Cerebellar cortex (tissue), 1 donor: ENCODE measurements around the gene THSD7B.

Experiments used
- DNase-seq: peaks from one replicate; pipeline ENCODE4 v3.0.0-alpha.2; 2015; ENCODE audit warnings: low spot score

Gene THSD7B

DNA sequence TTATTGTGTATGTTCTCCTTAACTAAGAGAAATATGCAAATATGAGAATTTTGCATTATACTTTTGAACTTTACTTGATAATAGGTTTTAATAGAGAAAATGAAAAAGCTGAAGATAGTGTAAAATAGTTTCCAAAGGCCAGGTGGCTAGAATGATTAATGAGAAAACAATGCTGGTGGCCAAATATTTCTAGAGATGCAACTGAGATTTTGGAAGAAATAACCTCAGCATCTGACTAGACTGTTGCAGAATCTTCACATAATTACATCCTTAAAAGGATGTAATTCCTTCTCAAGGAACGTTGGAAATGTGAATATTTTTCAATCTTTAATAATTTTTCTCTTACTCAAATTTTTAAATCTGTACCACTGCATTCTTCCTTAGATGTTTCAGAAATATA, 434.4 kb downstream of the THSD7B start:
- DNase-seq = no peak

DNA sequence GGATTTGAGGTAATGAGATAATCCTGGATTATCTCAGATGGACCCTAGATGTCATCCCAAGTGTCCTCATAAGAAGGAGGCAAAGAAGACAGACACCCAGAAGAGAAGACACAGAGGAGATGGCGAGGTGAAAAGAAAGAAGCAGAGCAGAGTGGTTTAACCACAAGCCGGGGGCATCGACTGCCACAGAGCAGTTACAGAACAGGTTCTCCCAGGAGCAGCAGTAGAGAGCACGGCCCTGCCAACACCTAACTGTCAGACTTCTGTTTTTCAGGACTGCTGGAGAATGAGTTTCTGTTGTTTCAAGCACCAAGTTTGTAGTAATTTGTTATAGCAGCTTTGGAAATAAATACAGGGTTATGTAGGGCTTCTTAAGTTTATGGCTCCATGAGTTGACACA, 437.0 kb downstream of the THSD7B start:
- no peak for DNase-seq

DNA sequence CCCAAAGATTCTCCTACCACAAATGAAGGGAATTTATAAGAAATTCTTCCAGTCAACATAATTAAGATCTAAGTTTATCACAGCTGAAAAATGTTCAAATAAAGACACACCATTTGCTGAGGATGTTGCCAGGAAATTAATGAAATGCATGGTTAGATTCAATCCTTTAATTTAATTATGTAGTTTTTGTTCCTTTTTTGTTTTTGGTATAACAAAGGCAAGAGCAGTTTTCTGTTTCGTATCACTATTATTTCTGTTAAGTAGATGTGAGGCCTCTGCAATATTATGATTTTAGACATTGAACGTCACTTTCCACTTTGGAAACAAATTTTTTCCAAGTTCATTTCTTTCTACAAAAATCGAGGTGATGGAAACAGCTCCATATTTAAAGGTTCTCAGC, 440.0 kb downstream of the THSD7B start:
- no peak for DNase-seq

DNA sequence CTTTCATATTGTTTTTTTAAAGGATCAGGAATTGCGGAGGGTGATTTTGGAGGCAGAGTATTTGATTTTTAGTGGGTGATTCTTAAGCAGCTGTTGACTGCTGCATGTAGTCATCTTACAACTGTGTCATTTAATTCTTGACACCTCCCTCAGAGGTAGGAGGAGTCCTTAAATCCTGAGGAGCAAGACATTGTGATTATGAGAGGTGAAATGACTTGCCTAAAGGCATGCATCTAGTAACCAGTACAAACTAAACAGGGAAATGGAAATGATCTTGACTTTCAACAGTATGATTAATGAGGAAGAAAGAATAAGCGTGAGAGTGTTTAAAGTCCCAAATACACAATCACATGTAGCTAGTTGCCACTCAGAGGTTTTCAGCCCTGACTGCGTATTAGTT, 440.7 kb downstream of the THSD7B start:
- no peak for DNase-seq

DNA sequence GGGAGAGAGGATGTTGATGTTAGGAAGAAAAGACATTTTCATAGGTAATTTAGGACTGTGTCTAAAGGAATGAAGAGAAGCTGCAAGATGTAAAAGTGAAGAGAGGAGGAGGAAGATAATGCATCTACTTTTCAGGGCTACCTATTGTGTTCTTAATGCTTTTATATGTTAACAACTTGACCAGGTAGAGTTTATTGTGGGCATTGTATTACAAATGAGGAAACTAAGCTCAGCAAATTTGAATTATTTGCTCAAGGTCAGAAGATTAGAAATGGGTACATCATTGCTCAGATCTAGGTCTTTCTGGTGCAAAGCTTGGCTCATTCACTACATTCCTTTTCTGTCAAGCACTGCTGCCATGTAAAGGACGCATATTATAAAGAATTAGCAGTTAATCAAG, 441.7 kb downstream of the THSD7B start:
- no peak for DNase-seq

DNA sequence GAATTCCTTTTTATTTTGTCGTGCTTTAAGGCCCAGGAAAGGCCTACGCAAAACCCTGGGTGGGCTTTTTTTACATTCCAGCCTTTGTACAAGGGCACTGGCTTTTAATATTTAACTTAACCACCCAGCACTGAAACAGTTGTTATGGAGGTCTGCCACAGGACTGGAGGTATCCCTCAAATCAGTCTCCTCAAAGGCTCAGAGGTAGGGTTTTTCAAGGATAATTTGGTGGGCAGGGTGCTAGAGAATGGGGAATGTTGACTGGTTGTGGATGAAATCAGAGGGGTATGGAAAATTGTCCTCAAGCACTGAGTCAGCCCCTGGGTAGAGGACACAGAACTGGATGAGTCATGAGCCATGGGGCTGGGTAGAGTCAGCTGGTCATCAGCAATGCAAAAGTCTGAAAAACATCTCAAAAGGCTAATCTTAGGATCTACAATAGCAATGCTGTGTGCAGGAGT, 443.1 kb downstream of the THSD7B start:
- DNase-seq = no peak

DNA sequence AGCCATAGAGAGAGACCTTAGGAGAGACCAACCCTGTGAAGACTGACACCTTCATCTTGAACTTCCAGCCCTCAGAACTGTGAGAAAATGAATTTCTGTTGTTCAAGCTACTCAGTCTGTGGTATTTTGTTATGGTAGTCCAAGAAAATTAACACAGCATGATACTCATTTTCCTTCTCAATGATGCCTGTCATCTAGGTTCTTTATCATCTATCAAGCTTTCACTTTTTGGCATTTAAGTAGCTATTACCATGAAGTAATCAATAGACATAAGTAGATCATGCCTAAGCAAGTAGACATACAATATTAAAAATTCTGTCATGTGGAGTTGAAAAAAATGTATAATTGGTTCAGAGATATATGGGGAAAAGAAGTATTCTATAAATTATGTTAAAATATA, 444.7 kb downstream of the THSD7B start:
- DNase-seq = no peak

DNA sequence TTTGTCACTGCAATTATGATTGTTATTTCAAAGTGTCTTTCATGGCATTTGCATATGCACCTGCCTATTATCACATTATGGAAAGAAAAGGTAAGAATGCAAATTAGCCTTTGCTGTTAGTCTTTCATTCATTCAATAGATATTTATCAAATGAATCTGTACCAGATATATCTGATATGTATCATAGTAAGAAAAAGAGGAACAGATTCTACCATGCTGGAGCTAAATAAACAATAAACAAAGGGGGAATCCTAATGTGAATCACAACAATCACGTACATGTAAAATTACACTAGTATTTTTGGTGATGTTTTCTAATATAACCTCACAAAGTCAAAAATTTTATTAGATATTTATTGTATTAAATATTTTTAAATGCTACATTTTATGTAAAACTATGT, 446.4 kb downstream of the THSD7B start:
- DNase-seq = no peak

DNA sequence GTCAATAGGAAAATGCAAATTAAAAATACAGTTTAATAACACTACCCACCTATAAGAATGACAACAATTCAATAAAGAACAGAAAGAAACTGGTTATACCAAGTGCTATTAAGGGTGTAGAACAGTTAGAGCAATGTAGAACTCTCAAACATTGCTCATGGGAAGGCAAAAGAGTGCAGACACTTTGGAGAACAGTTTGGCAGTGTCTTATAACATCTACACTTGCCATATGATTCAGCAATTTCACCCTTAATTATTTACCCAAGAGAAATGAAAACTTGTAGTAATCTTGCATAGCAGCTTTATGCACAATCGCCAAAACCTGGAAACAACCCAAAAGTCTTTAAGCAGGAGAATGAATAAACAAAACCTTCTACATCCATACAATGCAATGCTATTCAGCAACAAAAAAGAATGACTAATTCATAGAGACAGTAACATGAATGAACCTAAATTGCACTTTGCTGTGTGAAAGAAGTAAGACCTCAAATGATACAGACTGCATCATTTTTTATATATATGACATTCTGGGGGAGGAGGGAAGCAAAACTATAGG, 455.2 kb downstream of the THSD7B start:
- DNase-seq = no peak

DNA sequence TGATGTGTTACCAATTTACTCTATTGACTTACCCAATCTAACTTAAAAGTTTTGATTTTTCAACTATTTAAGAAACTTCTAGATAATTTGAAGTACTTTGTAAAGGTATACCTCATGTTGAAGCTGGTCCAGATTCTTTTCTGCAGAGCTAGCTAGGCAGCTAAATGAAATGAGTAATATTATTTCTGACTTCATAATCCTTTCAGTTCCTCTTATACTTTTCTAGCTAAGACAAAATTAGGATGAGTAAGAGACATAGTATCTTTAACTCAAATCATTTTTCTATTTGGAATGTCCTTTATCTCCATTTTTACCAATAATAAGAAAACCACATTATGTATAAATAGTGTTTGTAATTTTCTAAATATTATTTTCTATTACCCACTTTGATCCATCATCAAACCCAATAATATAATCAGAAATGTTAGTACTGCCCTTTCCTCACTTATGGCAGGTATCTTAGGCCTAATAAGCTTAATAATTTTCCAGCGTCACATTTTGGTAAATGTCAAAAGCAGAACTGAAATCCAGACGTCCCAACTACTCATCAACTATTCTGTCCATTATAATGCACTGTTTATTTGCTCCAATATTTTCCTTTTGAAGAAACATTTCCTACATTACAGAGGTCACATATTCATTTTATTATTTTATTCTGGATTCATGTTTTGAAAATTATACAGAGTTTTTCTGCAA, 456.6 kb downstream of the THSD7B start:
- DNase-seq = no peak

DNA sequence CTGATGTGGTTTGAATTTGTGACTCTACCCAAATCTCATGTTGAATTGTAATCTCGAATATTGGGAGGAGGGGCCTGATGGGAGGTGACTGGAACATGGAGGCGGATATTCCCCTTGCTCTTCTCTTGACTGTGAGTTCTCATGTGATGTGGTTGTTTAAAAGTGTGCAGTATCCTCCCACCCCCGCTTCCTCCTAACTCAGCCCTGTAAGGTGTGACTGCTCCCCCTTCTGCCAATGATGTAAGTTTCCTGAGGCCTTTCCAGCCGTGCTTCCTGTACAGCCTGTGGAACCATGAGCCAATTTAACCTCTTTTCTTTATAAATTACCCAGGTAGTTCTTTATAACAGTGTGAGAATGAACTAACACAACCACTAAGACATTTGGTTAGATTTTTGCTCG, 458.4 kb downstream of the THSD7B start:
- DNase-seq = no peak

DNA sequence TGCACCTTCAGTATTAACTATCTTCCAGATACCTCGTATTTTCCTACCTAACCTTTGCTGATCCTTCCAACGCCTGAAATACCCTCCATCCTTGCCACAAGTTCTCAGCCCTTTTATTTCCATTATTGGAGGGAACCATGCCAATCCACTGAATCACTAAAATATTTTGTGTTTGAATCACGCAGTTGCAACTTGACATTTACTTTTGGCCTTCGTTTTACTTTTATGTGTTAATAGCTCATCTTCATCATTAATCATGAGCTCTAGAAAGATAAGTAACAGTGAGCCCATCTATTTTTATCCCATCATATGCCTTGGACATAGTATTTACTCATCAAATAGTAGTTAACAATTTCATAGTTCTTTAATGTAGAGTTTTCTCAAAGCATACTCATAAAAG, 463.2 kb downstream of the THSD7B start:
- no peak for DNase-seq

DNA sequence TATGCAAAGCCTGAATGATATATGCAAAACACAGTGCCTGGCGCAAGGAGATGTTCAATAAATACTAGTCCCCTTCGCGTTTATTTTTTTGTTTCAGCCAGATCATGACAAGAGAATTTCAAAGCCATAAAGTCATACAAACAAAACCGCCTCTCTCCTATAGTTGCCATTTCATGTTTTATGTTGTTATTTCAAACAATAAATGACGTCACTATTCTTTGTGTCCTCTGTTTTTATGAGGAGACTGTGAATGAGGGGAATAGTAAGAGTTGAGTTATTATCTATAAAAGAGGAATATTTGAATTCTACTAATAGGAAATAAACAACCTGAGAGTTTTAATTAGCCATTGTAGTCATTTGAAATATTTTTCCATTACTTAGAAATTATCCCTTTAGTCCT, 464.5 kb downstream of the THSD7B start:
- no peak for DNase-seq

DNA sequence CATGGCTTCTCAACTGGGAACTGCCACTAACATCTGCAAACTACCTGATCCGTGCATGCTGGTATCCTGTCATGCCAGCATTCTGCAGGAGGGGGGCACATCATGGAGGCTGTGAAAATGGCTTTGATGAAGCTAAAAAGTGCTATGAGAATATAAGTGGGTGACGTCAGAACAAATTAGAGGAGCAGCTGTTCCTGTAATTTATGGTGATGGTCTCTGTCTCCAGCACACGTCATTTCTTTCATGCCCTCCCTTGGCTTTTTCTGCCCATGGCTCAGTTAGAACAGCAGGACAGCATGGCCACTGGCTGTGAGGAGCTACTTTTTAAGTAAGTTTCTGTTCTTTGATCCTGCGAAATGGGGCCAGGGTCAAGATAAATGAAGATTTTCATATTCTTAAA, 466.3 kb downstream of the THSD7B start:
- DNase-seq = no peak

DNA sequence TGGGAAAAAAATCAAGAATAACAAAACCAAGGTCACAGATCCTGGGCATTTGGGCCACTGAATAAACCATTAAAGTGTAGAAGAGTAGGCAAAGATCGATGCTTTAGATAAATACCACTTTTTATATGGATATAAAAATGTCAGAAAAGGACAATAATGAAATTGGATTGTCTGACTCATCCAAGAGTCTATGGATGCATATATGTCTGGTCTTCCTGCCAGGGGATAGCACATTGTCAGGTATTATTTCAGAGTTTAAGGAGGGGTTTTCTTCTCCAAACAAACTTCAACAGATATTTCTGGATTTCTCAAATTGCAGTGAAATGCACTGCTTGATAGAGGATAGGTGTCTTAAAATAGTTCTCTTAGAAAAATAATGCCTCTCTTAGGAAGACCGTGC, 466.7 kb downstream of the THSD7B start:
- no peak for DNase-seq

DNA sequence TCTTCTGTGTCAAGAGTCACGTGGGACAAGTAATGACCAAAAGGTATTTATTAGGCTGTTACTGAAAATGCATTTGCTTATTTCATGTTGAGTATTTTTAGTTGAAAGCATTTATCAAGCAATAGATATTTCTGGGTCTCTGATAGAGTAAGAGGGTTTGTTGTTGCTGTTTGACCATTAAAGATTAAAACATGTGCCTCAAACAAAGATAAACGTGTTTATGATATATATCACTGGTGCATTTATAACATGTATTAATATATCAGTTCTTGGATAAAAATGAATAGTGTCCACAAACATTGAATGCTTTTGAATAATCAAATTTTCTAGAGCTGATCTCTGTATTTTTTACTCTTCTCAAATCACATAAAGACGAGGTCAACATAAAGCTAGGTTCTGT, 467.7 kb downstream of the THSD7B start:
- no peak for DNase-seq

DNA sequence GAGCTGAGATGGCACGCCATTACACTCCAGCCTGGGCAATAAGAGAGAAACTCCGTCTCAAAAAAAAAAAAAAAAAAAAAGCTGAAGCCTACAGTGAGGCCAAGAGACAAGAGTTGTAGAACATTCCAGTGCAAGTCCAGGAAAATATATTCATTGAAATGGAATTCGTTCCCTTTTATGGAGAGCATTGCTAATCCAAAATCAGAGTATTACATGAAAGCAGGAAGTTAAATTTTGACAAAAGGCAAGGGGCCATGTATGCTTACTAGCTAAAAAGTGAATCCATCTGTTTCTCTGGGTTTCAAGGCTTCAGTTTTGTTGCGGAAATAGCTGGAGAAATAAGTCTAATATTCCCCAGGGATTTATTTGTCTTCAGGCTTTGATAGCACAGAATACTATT, 471.7 kb downstream of the THSD7B start:
- DNase-seq = no peak

DNA sequence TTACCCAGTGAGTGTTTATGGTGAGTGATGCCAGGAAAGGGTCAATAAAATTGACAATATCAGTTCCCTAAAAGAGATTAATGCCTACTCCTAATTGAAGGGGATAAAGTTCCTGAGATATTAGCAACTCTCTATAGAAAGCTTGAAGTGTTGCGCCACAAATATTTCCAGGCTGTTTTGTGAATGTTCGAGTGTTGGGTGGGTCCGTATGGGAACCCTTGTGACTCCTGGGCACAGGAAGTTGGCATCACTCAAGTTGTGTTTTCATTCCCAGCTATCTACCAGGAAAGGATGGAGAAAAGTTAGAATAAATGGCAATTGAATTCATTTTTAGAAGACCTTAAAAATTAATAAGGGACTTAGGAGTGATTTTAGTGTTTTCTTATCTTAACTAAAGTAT, 472.7 kb downstream of the THSD7B start:
- no peak for DNase-seq

DNA sequence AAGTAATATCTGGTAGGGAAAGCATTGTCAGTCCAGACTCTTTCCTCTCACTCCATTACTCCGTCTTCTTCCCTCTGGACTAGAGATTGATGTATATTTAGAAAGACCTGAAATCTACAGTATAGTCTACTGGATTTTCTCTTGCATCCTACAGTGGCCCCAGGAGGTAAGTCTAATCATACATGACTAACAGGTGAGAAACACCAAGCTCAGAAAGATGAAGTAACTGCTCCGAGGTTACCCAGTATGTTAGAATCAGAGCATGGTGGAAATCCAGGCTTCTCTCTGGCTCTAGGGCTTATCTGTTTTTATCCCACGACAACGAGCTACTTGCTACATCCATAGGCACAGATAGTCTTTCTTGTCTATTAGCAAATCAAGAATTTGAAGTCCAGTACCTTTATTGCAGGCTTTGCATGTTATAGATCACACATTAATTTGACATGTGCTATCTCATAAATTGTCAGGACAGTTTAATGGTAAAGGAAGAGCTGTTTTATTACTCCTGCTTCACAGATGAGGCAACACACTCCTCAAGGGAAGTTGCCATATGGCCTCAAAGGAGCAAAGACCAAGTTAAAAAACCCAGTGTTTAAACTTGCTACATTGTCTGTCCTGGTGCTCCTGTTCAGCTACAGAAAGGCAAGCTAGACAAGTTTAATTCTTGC, 484.3 kb downstream of the THSD7B start:
- no peak for DNase-seq

DNA sequence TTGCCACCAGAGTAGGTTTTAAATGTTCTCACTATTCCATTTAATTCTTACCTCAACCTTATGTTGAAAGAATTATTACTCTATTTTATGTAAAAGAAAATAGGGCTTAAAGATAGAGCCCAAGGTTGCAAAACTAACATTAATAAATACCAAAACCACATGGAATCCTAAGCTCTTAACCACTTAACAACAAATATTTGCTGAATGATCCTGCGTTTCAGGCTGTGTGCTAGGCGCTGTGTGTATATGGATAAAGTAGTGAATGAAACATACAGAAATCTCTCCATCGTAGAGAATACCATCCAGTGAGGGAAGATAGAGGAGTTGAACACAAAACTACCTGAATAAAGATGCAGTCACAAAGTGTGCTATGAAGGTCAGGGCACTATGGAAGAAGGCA, 485.1 kb downstream of the THSD7B start:
- no peak for DNase-seq

DNA sequence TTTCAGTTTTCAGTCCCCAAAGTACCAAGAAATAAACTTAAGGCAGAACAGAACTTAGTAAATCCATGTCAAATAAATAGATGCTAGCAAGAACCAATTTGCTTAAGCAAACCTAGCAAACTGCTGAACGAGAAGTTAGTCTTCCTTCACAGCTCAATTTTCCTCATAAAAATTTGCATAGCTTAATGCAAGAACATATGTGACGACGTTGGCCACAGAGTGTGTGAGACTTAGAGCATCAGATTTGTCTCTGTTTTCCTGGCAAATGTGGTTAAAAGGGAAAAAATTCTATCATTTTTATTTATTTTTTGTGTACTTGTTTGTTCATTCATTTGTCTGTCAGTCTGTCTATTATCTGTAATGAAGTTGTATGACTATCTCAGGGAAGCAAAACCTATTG, 485.7 kb downstream of the THSD7B start:
- no peak for DNase-seq

DNA sequence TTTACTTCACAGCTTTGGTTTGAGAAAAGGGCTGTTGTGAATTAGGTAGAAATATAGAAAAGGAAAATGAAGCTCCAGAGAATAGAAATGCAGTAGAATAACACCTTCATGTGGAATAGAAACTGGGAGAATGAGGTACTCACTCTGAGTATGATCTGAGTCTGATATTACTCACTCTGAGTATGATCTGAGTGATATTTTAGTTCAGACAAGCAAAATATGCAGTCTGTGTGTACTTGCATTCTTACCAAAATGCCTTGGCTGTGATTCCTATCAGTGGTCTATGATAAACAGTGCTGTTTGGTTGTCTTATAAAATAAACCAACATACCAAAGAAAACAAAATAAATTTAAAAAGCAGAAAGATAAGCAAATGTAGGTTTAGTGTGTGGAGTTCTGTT, 487.6 kb downstream of the THSD7B start:
- no peak for DNase-seq

DNA sequence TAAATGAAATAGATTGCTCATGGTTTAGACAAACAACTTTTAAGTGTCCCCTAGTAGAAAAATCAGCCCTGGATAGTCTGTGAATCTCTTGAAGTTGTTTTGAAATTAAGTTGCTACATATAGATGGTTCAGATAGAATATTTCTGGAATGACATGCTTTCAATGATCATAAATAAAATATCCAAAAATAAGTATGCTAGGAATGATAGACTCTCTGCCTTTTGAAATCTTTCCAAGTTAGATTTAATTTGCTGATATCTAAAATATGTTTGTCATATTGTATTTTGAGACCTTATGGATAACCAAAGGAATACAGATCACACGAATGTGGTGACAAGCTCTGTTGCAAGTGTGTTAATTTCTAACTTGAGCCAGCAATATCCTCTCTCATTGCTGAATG, 488.7 kb downstream of the THSD7B start:
- no peak for DNase-seq

DNA sequence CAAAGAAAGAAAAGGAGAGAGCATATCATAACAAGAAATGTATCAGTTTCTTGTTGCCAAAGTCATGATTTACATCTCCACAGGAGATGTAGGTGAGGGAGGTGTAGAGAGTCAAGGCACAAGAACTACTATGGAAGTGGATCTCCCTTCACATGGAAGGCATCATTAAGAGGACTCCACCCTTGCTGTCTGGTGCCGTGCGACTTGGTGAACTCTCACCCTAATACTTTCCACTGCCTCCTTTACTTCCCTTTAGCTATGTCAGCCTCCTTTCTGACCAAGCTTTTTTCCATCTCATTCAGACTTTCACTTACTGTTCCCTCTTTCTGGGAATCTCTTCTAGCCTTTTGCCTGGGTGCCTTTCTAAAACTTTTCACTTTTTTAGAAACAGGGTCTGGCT, 490.0 kb downstream of the THSD7B start:
- no peak for DNase-seq
